Right atrium auricular region (tissue), 2 donors: ENCODE measurements around the gene MYPOP. TPM values are rescaled to one million over a fixed set of nuclear protein-coding genes. Genes with fewer than 3 reads are reported as not detected.

Experiments used
- DNase-seq: peaks from one replicate; pipeline ENCODE4 v3.0.0-alpha.2; 2019; ENCODE audit warnings: low spot score
- H3K27ac ChIP-seq, 2 donors: fragments of 200-600 bp; sonication (generic); 1 replicate in 1 of 2; 2 replicates in 1 of 2; pipeline ENCODE4 v1.5.1; 2016 to 2019
- H3K27me3 ChIP-seq, 2 donors: fragments of 200-600 bp; sonication (generic); one replicate each; pipeline versions ENCODE4 v1.5.1 to v1.6.0; 2017 to 2019
- H3K36me3 ChIP-seq: fragments of 200-600 bp; sonication (generic); one replicate; pipeline ENCODE4 v1.5.1; 2016
- H3K4me1 ChIP-seq, 2 donors: fragments of 200-600 bp; sonication (generic); one replicate each; pipeline versions ENCODE4 v1.5.1 to v1.6.0; 2017 to 2019
- H3K4me3 ChIP-seq, 2 donors: fragments of 200-600 bp; sonication (generic); 1 replicate in 1 of 2; 2 replicates in 1 of 2; pipeline ENCODE4 v1.5.1; 2017 to 2019; ENCODE audit warnings: mild to moderate bottlenecking in 1 of 2, moderate library complexity in 1 of 2
- H3K9me3 ChIP-seq, 2 donors: fragments of 200-600 bp; sonication (generic); one replicate each; pipeline ENCODE4 v1.5.1; 2019
- total RNA-seq, 2 donors: library from RNA; depleted of rRNA; stranded (reverse); fragments of >200 nt; gene quantifications; one replicate each; pipeline ENCODE4 v1.1.0, GENCODE V29; 2016
- TF ChIP-seq, protein P1 (sequence below), 2 donors: fragments of 200-600 bp; sonication (generic); IDR thresholded peaks; one replicate each; pipeline ENCODE4 v1.5.1; 2019; ENCODE audit warnings: antibody characterized with exemption in 2 of 2

The MYPOP gene
- total RNA-seq, 2 donors from 2014 or later = 6.0 to 7.2 TPM

DNA sequence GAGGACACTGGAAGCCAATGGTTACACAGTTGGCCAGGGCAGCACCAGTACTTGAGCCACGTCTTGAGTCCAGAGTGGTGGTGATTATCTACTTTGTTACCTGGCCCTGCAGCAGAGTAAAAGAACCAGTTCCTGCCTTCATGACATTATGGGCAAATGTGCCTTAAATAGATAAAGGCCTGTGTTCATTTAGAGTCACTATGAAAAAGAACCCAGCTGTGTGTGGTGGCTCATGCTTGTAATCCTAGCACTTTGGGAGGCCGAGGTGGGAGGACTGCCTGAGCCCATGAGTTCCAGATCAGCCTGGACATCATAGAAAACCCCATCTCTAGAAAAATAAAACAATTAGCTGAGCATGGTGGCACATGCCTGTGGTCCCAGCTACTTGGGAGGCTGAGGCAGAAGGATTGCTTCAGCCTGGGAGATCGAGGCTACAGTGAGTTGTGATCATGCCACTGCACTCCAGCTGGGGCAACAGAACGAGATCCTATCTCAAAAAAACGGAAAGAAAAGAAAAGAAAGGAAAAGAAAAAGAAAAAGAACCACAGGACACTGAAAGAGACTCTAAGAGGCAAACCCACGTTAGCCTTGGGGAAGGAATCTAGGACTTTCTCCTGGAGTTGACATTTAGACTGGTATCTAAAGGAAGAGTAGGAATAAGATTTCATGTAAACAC, 13.1 kb downstream of the MYPOP start:
- TF ChIP-seq, protein P1, sequence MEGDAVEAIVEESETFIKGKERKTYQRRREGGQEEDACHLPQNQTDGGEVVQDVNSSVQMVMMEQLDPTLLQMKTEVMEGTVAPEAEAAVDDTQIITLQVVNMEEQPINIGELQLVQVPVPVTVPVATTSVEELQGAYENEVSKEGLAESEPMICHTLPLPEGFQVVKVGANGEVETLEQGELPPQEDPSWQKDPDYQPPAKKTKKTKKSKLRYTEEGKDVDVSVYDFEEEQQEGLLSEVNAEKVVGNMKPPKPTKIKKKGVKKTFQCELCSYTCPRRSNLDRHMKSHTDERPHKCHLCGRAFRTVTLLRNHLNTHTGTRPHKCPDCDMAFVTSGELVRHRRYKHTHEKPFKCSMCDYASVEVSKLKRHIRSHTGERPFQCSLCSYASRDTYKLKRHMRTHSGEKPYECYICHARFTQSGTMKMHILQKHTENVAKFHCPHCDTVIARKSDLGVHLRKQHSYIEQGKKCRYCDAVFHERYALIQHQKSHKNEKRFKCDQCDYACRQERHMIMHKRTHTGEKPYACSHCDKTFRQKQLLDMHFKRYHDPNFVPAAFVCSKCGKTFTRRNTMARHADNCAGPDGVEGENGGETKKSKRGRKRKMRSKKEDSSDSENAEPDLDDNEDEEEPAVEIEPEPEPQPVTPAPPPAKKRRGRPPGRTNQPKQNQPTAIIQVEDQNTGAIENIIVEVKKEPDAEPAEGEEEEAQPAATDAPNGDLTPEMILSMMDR (IDR thresholded peaks at IDR 0.05) = no peak
- H3K4me1 ChIP-seq = peaks cover 0 to 20% of the 10 kb centered on the region in 2 donors
- H3K27ac ChIP-seq = no peak overlapping the region
- no peak overlapping the region for H3K4me3 ChIP-seq
- H3K9me3 ChIP-seq = no peaks in the 10 kb centered on the region
- DNase-seq = no peak
- no peaks in the 10 kb centered on the region for H3K27me3 ChIP-seq
- H3K36me3 ChIP-seq = peaks cover 6% of the 10 kb centered on the region

DNA sequence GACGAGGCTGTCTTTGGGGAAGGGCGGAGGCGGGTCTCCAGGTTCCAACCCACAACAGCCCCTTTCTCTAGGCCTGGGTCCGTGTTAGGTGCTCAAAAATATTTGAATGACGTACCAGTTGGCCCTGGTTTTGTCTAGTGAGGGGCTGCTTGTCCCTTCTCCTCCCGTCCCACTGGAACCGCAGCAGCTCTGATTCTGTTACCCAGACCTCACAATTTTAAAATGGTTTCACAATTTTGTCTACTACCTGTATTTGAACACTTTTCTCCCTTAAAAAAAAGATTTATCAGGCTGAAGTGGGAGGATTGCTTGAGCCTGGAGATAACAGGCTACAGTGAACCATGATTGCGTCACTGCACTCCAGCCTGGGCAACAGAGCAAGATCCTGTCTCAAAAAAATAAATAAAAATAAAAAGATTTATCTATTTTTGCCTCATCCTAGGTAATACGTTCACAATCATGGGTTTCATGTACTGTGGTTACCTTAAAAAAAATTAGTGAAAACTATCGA, 15.2 kb downstream of the MYPOP start:
- TF ChIP-seq, protein P1 (IDR thresholded peaks at IDR 0.05) = no peak
- DNase-seq = no peak
- Histone ChIP-seq H3K9me3 (no peaks in the 10 kb centered on the region), H3K36me3 (peaks cover 10% of the 10 kb centered on the region), H3K4me1 (peaks cover 0 to 41% of the 10 kb centered on the region in 2 donors), H3K4me3 (peak overlapping the region; percentile 74 to 84), H3K27ac (peak overlapping the region; percentile 90 to 93), H3K27me3 (no peaks in the 10 kb centered on the region)

DNA sequence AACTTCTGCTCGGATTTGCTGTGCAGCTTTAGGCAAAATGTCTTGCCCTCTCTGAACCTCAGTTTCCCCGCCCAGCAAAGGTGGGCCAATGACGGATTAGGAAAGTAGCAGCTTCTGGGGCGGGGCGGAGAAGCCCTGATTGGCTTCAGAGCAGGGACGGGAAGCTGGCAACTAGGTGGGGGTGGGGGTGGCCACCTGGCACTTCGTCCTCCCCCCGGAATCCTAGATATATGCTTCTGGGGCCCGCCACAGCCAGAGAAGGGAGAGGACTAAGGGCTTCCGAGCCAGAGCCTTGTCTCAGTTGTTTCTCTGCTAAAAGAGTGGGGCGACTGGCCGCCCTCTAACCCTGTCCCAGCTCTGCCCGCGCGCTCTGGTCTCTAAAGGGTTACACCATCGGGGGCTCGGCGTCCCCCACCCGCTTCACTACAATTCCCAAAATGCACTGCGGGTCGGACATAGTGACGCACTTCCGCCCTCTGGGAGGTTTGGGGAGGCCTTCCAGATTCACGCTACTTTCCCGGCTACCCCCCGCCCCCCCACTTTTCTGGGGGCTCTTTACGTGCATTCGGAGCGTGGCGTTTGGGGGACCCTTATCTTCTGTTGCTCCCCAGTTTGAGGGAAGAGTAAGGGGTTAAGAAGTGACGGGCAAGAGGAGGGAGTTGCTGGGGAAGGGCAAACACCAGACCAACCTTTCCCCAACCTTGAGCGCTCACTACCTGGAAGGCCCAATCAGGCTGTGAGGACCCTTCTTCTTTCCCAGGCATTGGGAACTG, 15.8 kb downstream of the MYPOP start:
- Histone ChIP-seq H3K4me1 (peaks cover 0 to 44% of the 10 kb centered on the region in 2 donors), H3K4me3 (peak overlapping the region; percentile 74 to 84), H3K36me3 (peaks cover 10% of the 10 kb centered on the region), H3K27ac (peak overlapping the region; percentile 90 to 93), H3K9me3 (no peaks in the 10 kb centered on the region), H3K27me3 (no peaks in the 10 kb centered on the region)
- TF ChIP-seq, protein P1 (IDR thresholded peaks at IDR 0.05) = no peak
- peak; percentile 95 for DNase-seq

DNA sequence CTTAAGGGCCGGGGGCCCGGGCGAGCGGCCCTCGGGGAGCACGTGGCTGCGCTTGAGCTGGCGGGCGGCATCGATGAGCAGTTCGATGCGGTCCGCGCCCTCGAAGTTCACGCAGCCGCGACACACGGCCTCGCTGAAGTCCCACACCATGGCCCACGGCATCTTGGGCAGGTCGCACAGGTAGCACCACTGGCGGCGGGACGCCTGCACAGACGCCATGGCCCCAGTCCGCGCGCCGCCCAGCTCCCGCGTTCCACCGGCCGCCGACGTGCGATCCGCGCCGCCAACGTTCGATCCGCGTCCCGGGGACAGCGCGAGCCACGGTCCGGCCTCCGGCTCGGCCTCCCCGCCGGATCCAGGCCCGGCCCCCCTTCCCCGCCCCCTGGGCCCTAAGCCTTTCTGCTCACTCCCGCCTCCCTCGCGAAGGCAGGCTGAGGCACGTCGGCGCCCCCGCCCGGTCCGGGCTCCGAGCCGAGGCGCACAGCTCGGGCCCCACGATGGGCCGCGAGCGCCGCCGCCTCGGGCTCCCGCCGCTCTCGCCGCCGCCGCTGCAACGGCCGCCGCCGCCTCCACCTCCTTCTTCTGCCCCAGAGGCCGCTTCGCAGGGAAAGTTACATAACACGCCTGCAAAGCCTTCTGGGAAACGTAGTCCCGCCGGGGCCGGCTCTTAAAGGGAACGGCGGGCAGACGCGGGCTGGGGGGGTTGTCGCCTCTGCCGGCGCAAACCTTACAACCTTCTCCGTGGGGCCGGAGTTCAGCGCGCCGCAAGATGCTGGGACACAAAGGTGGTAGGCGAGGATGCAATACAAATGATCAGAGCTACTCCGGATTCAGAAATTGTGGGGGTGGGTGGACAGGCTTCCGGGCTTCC, 16.6 kb downstream of the MYPOP start, which contains the start of gene IRF2BP1:
Gene IRF2BP1, minus strand, starts transcription at position 586 of the 871 bp plus-strand sequence. Its CDS starts 367 bp downstream, at position 219.
- TF ChIP-seq, protein P1 (IDR thresholded peaks at IDR 0.05) = no peak
- Histone ChIP-seq H3K27me3 (no peaks in the 10 kb centered on the region), H3K4me1 (peaks cover 0 to 44% of the 10 kb centered on the region in 2 donors), H3K27ac (peak within 1 kb of the TSS; percentile 90 to 93), H3K36me3 (peaks cover 10% of the 10 kb centered on the region), H3K9me3 (no peaks in the 10 kb centered on the region), H3K4me3 (peak within 1 kb of the TSS; percentile 74 to 84)
- DNase-seq = peak; percentile 94
